Panc1 (cell line): ENCODE results near the gene NAGA. TPM values are rescaled to one million over a fixed set of nuclear protein-coding genes. Genes with fewer than 3 reads are reported as not detected.
A peak's percentile ranks its signal among the peaks of the same experiment; 100 is the strongest.

Experiments
- ATAC-seq: fragments of 200-7000 bp; cut with Tn5 transposase; 2 replicates; pipeline ENCODE4 v1.9.1; 2020; ENCODE audit warnings: mild to moderate bottlenecking, moderate library complexity
- BruUV-seq: library from RNA; stranded (reverse); fragments of 400-500 nt; replicated peaks from 2 replicates; lab custom pipeline; 2021; lab: Mats Ljungman, UMichigan
- CTCF ChIA-PET: fragments of 300-600 bp; sonication (Branson Sonifier 250); formaldehyde crosslinking; loops from one replicate; lab custom pipeline; 2022; ENCODE audit warnings: antibody characterized with exemption; lab: Charles Lee
- POLR2A ChIA-PET: fragments of 300-600 bp; sonication (Branson Sonifier 250); formaldehyde crosslinking; loops from one replicate; lab custom pipeline; 2022; ENCODE audit warnings: antibody characterized with exemption; lab: Charles Lee
- DNase-seq: peaks from one replicate; pipeline ENCODE4 v3.0.0-alpha.2; 2010; ENCODE audit warnings: low read depth, low spot score
- H3K27ac ChIP-seq: 2 replicates; pipeline ENCODE4 v1.5.1; 2011; ENCODE audit warnings: mild to moderate bottlenecking, low read length, inconsistent platforms
- H3K27me3 ChIP-seq: fragments of 200-500 bp; sonication (Bioruptor generic); 2 replicates; pipeline ENCODE4 v1.6.0; 2014; ENCODE audit warnings: low read length, inconsistent platforms; ENCODE audit not compliant: control insufficient read depth, insufficient read depth
- H3K36me3 ChIP-seq: fragments of 200-500 bp; sonication (Bioruptor generic); 2 replicates; pipeline ENCODE4 v1.5.1; 2014; ENCODE audit warnings: inconsistent platforms, mild to moderate bottlenecking, low read length, moderate library complexity; ENCODE audit not compliant: control insufficient read depth, insufficient read depth
- H3K4me1 ChIP-seq: 2 replicates; pipeline ENCODE4 v1.5.1; 2011; ENCODE audit warnings: inconsistent platforms, mild to moderate bottlenecking, low read length, moderate library complexity; ENCODE audit not compliant: control insufficient read depth, insufficient read depth
- H3K4me3 ChIP-seq, 2 experiments: 2 replicates each; pipeline ENCODE4 v1.5.1; 2011 to 2012; ENCODE audit warnings: low read depth in 2 of 2, low read length in 2 of 2, mild to moderate bottlenecking in 2 of 2, inconsistent platforms in 1 of 2, moderate library complexity in 1 of 2
- H3K9me3 ChIP-seq: fragments of 200-500 bp; sonication (Bioruptor generic); 2 replicates; pipeline ENCODE4 v1.5.1; 2014; ENCODE audit warnings: low read depth, mild to moderate bottlenecking, inconsistent platforms, low read length, moderate library complexity; ENCODE audit not compliant: control insufficient read depth, insufficient read depth
- CTCF ChIP-seq: fragments of 450-650 bp; IDR thresholded peaks from 2 replicates; pipeline ENCODE4 v1.5.1; 2017; ENCODE audit warnings: mild to moderate bottlenecking
- POLR2AphosphoS5 ChIP-seq: IDR thresholded peaks from 2 replicates; pipeline ENCODE4 v1.6.1; 2012; ENCODE audit warnings: mild to moderate bottlenecking, low read depth, low read length, moderate library complexity
- REST ChIP-seq, 2 experiments: IDR thresholded peaks; 2 replicates each; pipeline ENCODE4 v1.6.1; 2011 to 2012; ENCODE audit warnings: low read depth in 2 of 2, control low read depth in 1 of 2, low read length in 1 of 2, mild to moderate bottlenecking in 1 of 2, moderate library complexity in 1 of 2; ENCODE audit not compliant: insufficient read depth in 1 of 2
- SIN3A ChIP-seq: IDR thresholded peaks from 2 replicates; pipeline ENCODE4 v1.6.1; 2012; ENCODE audit warnings: low read depth, mild to moderate bottlenecking, low read length, moderate library complexity, borderline replicate concordance; ENCODE audit not compliant: insufficient read depth
- TCF7L2 ChIP-seq: IDR thresholded peaks from 2 replicates; pipeline ENCODE4 v1.6.1; 2011; ENCODE audit warnings: mild to moderate bottlenecking, low read depth, low read length, inconsistent platforms
- in situ Hi-C: cut with HindIII; loops from 2 replicates; pipeline ENCODE4 v1.10.0; 2016; ENCODE audit warnings: low sequenced_read_pairs, low pct_unique_long_range_greater_than_20kb
- intact Hi-C: fragments of 100-400 bp; cut with micrococcal nuclease; formaldehyde crosslinking; loops from one replicate; pipeline ENCODE4 v1.10.0; 2022; ENCODE audit not compliant: unreplicated experiment
- total RNA-seq: library from RNA; stranded (reverse); gene quantifications from one replicate; pipeline ENCODE4 v1.2.1, GENCODE V29; 2021; ENCODE audit not compliant: unreplicated experiment

Gene NAGA
- total RNA-seq, 1 experiment from 2014 or later, result 24.2 TPM

- Histone ChIP-seq H3K36me3 (no peaks in the 10 kb centered on the region; the same call in 1 of the 2 replicates), H3K27me3 (no peaks in the 10 kb centered on the region), H3K4me1 (peaks cover 13% of the 10 kb centered on the region), H3K9me3 (no peaks in the 10 kb centered on the region), H3K27ac (peak overlapping the region; percentile 91), H3K4me3 (peak overlapping the region; percentile 62 to 82)
- ATAC-seq, result peak; percentile 29
- intact Hi-C loops (no loop called here), in situ Hi-C loops (no loop called here)
- TF ChIP-seq POLR2AphosphoS5, result no peak
- no peak for TF ChIP-seq TCF7L2
- no peak for TF ChIP-seq REST (IDR thresholded peaks at IDR 0.05; ENCODE audit: insufficient read depth in 1 of 2, low read depth in 2 of 2, low read length in 1 of 2)
- TF ChIP-seq SIN3A, result no peak
- no peak for TF ChIP-seq CTCF
- TSS peak; percentile 92 for BruUV-seq
- ChIA-PET POLR2A (interaction anchor here (0.6 to 1.2 kb wide), 2 partner anchors 370 to 427 kb away, joined by 6 to 11 read pairs; no protein-coding TSS in a partner anchor), CTCF (interaction anchor here (0.5 kb wide), 1 partner anchor 140 kb away, joined by 4 read pairs; no protein-coding TSS in a partner anchor)
- DNase-seq, result no peak
These were observed 8.1 kb upstream of the NAGA start for GRCh38 chr22:42078469-42079318.

- Histone ChIP-seq H3K4me3 (no peak overlapping the region), H3K4me1 (peaks cover 10% of the 10 kb centered on the region), H3K36me3 (no peaks in the 10 kb centered on the region; the same call in 1 of the 2 replicates), H3K27me3 (no peaks in the 10 kb centered on the region), H3K27ac (no peak overlapping the region), H3K9me3 (no peaks in the 10 kb centered on the region)
- ChIA-PET CTCF (no interaction called here), POLR2A (no interaction called here)
- ATAC-seq (no peak), DNase-seq (no peak)
- TF ChIP-seq SIN3A, result no peak
- TF ChIP-seq CTCF, result no peak
- TF ChIP-seq REST (IDR thresholded peaks at IDR 0.05; ENCODE audit: insufficient read depth in 1 of 2, low read depth in 2 of 2, low read length in 1 of 2), result no peak
- TF ChIP-seq TCF7L2, result no peak
- TF ChIP-seq POLR2AphosphoS5, result no peak
- in situ Hi-C loops, result no loop called here
- no TSS peak for BruUV-seq
- intact Hi-C loops, result no loop called here
These were observed 7.0 kb upstream of the NAGA start for GRCh38 chr22:42077486-42078125.
